Loucy (cell line): Measurements from ENCODE around the gene PLEKHA7.
"Not testable (repeated sequence)": the region's sequence is repeated elsewhere in the genome, so short reads cannot be mapped to it uniquely, and the experiment has no call there.

Experiments
- EZH2phosphoT487 ChIP-seq: fragments of 200-600 bp; IDR thresholded peaks from 2 replicates; pipeline ENCODE4 v1.6.1; 2018; ENCODE audit warnings: antibody characterized with exemption, mild to moderate bottlenecking, moderate library complexity, borderline replicate concordance
- TF ChIP-seq, protein P1 (sequence below): fragments of 200-600 bp; sonication (generic); conservative IDR thresholded peaks from 2 replicates; pipeline ENCODE4 v1.5.1; 2014; ENCODE audit warnings: mild to moderate bottlenecking, antibody characterized with exemption, low read length

DNA sequence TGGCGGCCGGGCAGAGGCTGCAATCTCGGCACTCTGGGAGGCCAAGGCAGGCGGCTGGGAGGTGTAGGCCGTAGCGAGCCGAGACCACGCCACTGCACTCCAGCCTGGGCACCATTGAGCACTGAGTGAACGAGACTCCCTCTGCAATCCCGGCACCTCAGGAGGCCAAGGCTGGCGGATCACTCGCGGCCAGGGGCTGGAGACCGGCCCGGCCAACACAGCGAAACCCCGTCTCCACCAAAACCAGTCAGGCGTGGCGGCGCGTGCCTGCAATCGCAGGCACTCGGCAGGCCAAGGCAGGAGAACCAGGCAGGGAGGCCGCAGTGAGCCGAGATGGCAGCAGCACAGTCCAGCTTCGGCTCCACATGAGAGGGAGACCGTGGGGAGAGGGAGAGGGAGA lies 36.9 kb upstream of the PLEKHA7 start:
- TF ChIP-seq, protein P1, sequence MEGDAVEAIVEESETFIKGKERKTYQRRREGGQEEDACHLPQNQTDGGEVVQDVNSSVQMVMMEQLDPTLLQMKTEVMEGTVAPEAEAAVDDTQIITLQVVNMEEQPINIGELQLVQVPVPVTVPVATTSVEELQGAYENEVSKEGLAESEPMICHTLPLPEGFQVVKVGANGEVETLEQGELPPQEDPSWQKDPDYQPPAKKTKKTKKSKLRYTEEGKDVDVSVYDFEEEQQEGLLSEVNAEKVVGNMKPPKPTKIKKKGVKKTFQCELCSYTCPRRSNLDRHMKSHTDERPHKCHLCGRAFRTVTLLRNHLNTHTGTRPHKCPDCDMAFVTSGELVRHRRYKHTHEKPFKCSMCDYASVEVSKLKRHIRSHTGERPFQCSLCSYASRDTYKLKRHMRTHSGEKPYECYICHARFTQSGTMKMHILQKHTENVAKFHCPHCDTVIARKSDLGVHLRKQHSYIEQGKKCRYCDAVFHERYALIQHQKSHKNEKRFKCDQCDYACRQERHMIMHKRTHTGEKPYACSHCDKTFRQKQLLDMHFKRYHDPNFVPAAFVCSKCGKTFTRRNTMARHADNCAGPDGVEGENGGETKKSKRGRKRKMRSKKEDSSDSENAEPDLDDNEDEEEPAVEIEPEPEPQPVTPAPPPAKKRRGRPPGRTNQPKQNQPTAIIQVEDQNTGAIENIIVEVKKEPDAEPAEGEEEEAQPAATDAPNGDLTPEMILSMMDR: not testable (repeated sequence)
- not testable (repeated sequence) for TF ChIP-seq EZH2phosphoT487
